IPS DF 6.9 (cell line): ENCODE measurements around the gene EML2.
A peak's percentile ranks its signal among the peaks of the same experiment; 100 is the strongest.

Experiments used
- DNase-seq: peaks from one replicate; pipeline ENCODE4 v3.0.0-alpha.2; 2013; ENCODE audit warnings: low read depth, low spot score
- H3K27ac ChIP-seq: one replicate; pipeline ENCODE4 v1.5.1; 2013; ENCODE audit warnings: low read length, control low read depth
- H3K27me3 ChIP-seq: 2 replicates; pipeline ENCODE4 v1.6.1; 2013; ENCODE audit warnings: mild to moderate bottlenecking, low read length; ENCODE audit not compliant: control insufficient read depth, insufficient read depth
- H3K36me3 ChIP-seq: 2 replicates; pipeline ENCODE4 v1.6.1; 2013; ENCODE audit warnings: low read length; ENCODE audit not compliant: control insufficient read depth, insufficient read depth
- H3K4me1 ChIP-seq: 2 replicates; pipeline ENCODE4 v1.6.1; 2013; ENCODE audit warnings: low read length; ENCODE audit not compliant: control insufficient read depth, insufficient read depth
- H3K4me3 ChIP-seq: 2 replicates; pipeline ENCODE4 v1.5.1; 2013; ENCODE audit warnings: mild to moderate bottlenecking, low read length
- H3K9me3 ChIP-seq: 2 replicates; pipeline ENCODE4 v1.6.1; 2013; ENCODE audit warnings: low read length, inconsistent platforms; ENCODE audit not compliant: control insufficient read depth, insufficient read depth
- WGBS: extraction: QIAGEN DNeasy Blood & Tissue Kit; methylation state at CpG from one replicate; pipeline ENCODE4 v1.1.7; 2013; ENCODE audit warnings: mixed read lengths, missing lambda C conversion rate; ENCODE audit not compliant: insufficient read length, insufficient coverage; 5-methylcytosine and 5-hydroxymethylcytosine counted together

Gene EML2

GRCh38 chr19:45587873-45588272 lies 51.3 kb downstream of the EML2 start:
- Histone ChIP-seq H3K9me3 (no peaks in the 10 kb centered on the region), H3K4me3 (no peak overlapping the region), H3K27me3 (no peaks in the 10 kb centered on the region), H3K4me1 (peaks cover 3% of the 10 kb centered on the region), H3K36me3 (no peaks in the 10 kb centered on the region), H3K27ac (no peak overlapping the region)
- WGBS, result no CpG with 5 or more reads among the region's 4 CpGs
- no peak for DNase-seq

GRCh38 chr19:45585158-45585577 lies 54.0 kb downstream of the EML2 start:
- no CpG with 5 or more reads among the region's 7 CpGs for WGBS
- no peaks in the 10 kb centered on the region for H3K36me3 ChIP-seq
- DNase-seq, result no peak
- no peaks in the 10 kb centered on the region for H3K9me3 ChIP-seq
- H3K4me3 ChIP-seq, result peak overlapping the region; percentile 25; the same call in 1 of the 2 replicates
- no peak overlapping the region for H3K27ac ChIP-seq
- H3K27me3 ChIP-seq, result no peaks in the 10 kb centered on the region
- H3K4me1 ChIP-seq, result peaks cover 2% of the 10 kb centered on the region; the same call in 1 of the 2 replicates

GRCh38 chr19:45584332-45585157 lies 54.7 kb downstream of the EML2 start, which contains the start of gene OPA3:
TSS of gene OPA3 (minus strand) at chr19:45584802. CDS start at chr19:45584764, 38 bp downstream.
- H3K4me1 ChIP-seq, result peaks cover 2% of the 10 kb centered on the region; the same call in 1 of the 2 replicates
- DNase-seq, result peak; percentile 100
- no CpG with 5 or more reads among the region's 63 CpGs for WGBS

GRCh38 chr19:45581576-45581975 lies 57.6 kb downstream of the EML2 start:
- H3K9me3 ChIP-seq, result no peaks in the 10 kb centered on the region
- peaks cover 6% of the 10 kb centered on the region for H3K4me1 ChIP-seq
- WGBS, result no CpG with 5 or more reads among the region's 7 CpGs
- no peaks in the 10 kb centered on the region for H3K27me3 ChIP-seq
- no peak for DNase-seq
- H3K27ac ChIP-seq, result no peak overlapping the region
- no peak overlapping the region for H3K4me3 ChIP-seq
- H3K36me3 ChIP-seq, result no peaks in the 10 kb centered on the region

More at GRCh38 chr19:45584332-45585157, 54.7 kb downstream of the EML2 start, which contains the start of gene OPA3:
- H3K9me3 ChIP-seq, result no peaks in the 10 kb centered on the region
- peak within 1 kb of the TSS; percentile 84; the same call in 1 of the 2 replicates for H3K4me3 ChIP-seq
- H3K36me3 ChIP-seq, result no peaks in the 10 kb centered on the region
- H3K27ac ChIP-seq, result no peak within 1 kb of the TSS
- H3K27me3 ChIP-seq, result no peaks in the 10 kb centered on the region

- H3K4me3 ChIP-seq, result no peak overlapping the region
- H3K4me1 ChIP-seq, result peaks cover 5% of the 10 kb centered on the region
- H3K27ac ChIP-seq, result no peak overlapping the region
- no peak for DNase-seq
- no peaks in the 10 kb centered on the region for H3K27me3 ChIP-seq
- no peaks in the 10 kb centered on the region for H3K9me3 ChIP-seq
- no peaks in the 10 kb centered on the region for H3K36me3 ChIP-seq
- WGBS, result no CpG with 5 or more reads among the region's 5 CpGs
These were observed 60.3 kb downstream of the EML2 start for GRCh38 chr19:45578861-45579260.

- Histone ChIP-seq H3K27ac (no peak overlapping the region), H3K4me3 (no peak overlapping the region)
- no peak for DNase-seq
These were observed 61.9 kb downstream of the EML2 start for GRCh38 chr19:45577111-45577905.

GRCh38 chr19:45576682-45577081 lies 62.5 kb downstream of the EML2 start:
- no CpG with 5 or more reads among the region's 3 CpGs for WGBS
- H3K4me1 ChIP-seq, result peaks cover 5% of the 10 kb centered on the region
- DNase-seq, result no peak
- no peak overlapping the region for H3K4me3 ChIP-seq
- no peaks in the 10 kb centered on the region for H3K27me3 ChIP-seq
- H3K36me3 ChIP-seq, result no peaks in the 10 kb centered on the region
- H3K9me3 ChIP-seq, result no peaks in the 10 kb centered on the region
- H3K27ac ChIP-seq, result no peak overlapping the region

More at GRCh38 chr19:45577111-45577905, 61.9 kb downstream of the EML2 start:
- H3K4me1 ChIP-seq, result peaks cover 5% of the 10 kb centered on the region
- no CpG with 5 or more reads among the region's 11 CpGs for WGBS
- H3K27me3 ChIP-seq, result no peaks in the 10 kb centered on the region
- no peaks in the 10 kb centered on the region for H3K36me3 ChIP-seq
- no peaks in the 10 kb centered on the region for H3K9me3 ChIP-seq

GRCh38 chr19:45575216-45575615 lies 64.0 kb downstream of the EML2 start:
- peaks cover 5% of the 10 kb centered on the region for H3K4me1 ChIP-seq
- no peaks in the 10 kb centered on the region for H3K9me3 ChIP-seq
- no peak for DNase-seq
- H3K27me3 ChIP-seq, result no peaks in the 10 kb centered on the region
- no peak overlapping the region for H3K4me3 ChIP-seq
- WGBS, result no CpG with 5 or more reads among the region's 5 CpGs
- no peak overlapping the region for H3K27ac ChIP-seq
- no peaks in the 10 kb centered on the region for H3K36me3 ChIP-seq

GRCh38 chr19:45574526-45574925 lies 64.7 kb downstream of the EML2 start:
- Histone ChIP-seq H3K27me3 (no peaks in the 10 kb centered on the region), H3K9me3 (no peaks in the 10 kb centered on the region), H3K4me3 (no peak overlapping the region), H3K4me1 (peaks cover 5% of the 10 kb centered on the region), H3K36me3 (no peaks in the 10 kb centered on the region), H3K27ac (no peak overlapping the region)
- no CpG with 5 or more reads among the region's 4 CpGs for WGBS
- no peak for DNase-seq

GRCh38 chr19:45571457-45572220 lies 67.6 kb downstream of the EML2 start:
- Histone ChIP-seq H3K27me3 (no peaks in the 10 kb centered on the region), H3K27ac (no peak overlapping the region), H3K4me3 (no peak overlapping the region), H3K9me3 (no peaks in the 10 kb centered on the region), H3K4me1 (no peaks in the 10 kb centered on the region), H3K36me3 (no peaks in the 10 kb centered on the region)
- no CpG with 5 or more reads among the region's 8 CpGs for WGBS
- DNase-seq, result no peak
